Upper lobe of left lung (tissue), 6 donors: ENCODE results near the gene SIRPD. TPM values are rescaled to one million over a fixed set of nuclear protein-coding genes. Genes with fewer than 3 reads are reported as not detected.
"Not testable (repeated sequence)": the region's sequence is repeated elsewhere in the genome, so short reads cannot be mapped to it uniquely, and the experiment has no call there.

Source experiments
- ATAC-seq, 2 donors: fragments of 200-7000 bp; cut with Tn5 transposase; one replicate each; pipeline ENCODE4 v1.9.1; 2022; ENCODE audit warnings: mild to moderate bottlenecking in 2 of 2, moderate library complexity in 2 of 2; ENCODE audit not compliant: low FRiP score in 2 of 2
- DNase-seq, 2 donors: peaks; one replicate each; pipeline ENCODE4 v3.0.0-alpha.2; 2019 to 2020
- H3K27ac ChIP-seq, 4 donors: fragments of 200-600 bp; sonication (generic); one replicate each; pipeline ENCODE4 v1.5.1; 2016 to 2019
- H3K27me3 ChIP-seq, 4 donors: fragments of 200-600 bp; sonication (generic); one replicate each; pipeline ENCODE4 v1.5.1; 2017 to 2019
- H3K36me3 ChIP-seq, 4 donors: fragments of 200-600 bp; sonication (generic); one replicate each; pipeline ENCODE4 v1.5.1; 2016 to 2019
- H3K4me1 ChIP-seq, 4 donors: fragments of 200-600 bp; sonication (generic); one replicate each; pipeline ENCODE4 v1.5.1; 2018 to 2019
- H3K4me3 ChIP-seq, 4 donors: fragments of 200-600 bp; sonication (generic); one replicate each; pipeline ENCODE4 v1.5.1; 2017 to 2019; ENCODE audit warnings: mild to moderate bottlenecking in 2 of 4, moderate library complexity in 1 of 4
- H3K9me3 ChIP-seq, 4 donors: fragments of 200-600 bp; sonication (generic); one replicate each; pipeline ENCODE4 v1.5.1; 2018 to 2019
- CTCF ChIP-seq, 6 experiments: fragments of 450-650 bp in 4 of 6; fragments of 200-600 bp in 2 of 6; sonication (generic) in 2 of 6; IDR thresholded peaks; one replicate each; pipeline ENCODE4 v1.5.1; 2016 to 2019; ENCODE audit warnings: antibody characterized with exemption in 6 of 6
- EP300 ChIP-seq, 4 donors: sonication (generic); formaldehyde crosslinking; IDR thresholded peaks; one replicate each; pipeline ENCODE4 v1.5.1; 2017; ENCODE audit warnings: antibody characterized with exemption in 4 of 4, control low read depth in 2 of 4
- POLR2A ChIP-seq, 4 donors: fragments of 450-650 bp; IDR thresholded peaks; one replicate each; pipeline ENCODE4 v1.5.1; 2016 to 2017; ENCODE audit warnings: antibody characterized with exemption in 4 of 4, mild to moderate bottlenecking in 2 of 4
- POLR2AphosphoS5 ChIP-seq, 2 donors: sonication (generic); formaldehyde crosslinking; IDR thresholded peaks; one replicate each; pipeline ENCODE4 v1.5.1; 2017; ENCODE audit warnings: antibody characterized with exemption in 2 of 2
- WGBS, 2 donors: methylation state at CpG; one replicate each; pipeline ENCODE4 v1.1.5; 2017 to 2018; 5-methylcytosine and 5-hydroxymethylcytosine counted together
- total RNA-seq, 6 donors: library from RNA; depleted of rRNA in 4 of 6; stranded (reverse); fragments of >200 nt in 4 of 6; gene quantifications; one replicate each; pipeline versions ENCODE4 v1.1.0 to v1.2.1, GENCODE V29; 2016 to 2021
- donor health status: DM: no; HTN: no; CAD: no; lungs with moderate emphysema.
- donor health status: DM: no; HTN: yes; CAD: no; lungs with severe emphysema.

Gene SIRPD
- total RNA-seq, 6 donors from 2014 or later = 0.69 to 2.2 (median 1.5) TPM; not detected in 2

- no peak overlapping the region for H3K4me3 ChIP-seq
- H3K9me3 ChIP-seq = no peaks in the 10 kb centered on the region
- 86 to 88% methylated on average over 8 of the region's 8 CpGs for WGBS, 2 donors
- H3K36me3 ChIP-seq = no peaks in the 10 kb centered on the region
- no peaks in the 10 kb centered on the region for H3K4me1 ChIP-seq
- H3K27me3 ChIP-seq = no peaks in the 10 kb centered on the region
- DNase-seq (no peak), ATAC-seq (no peak)
- TF ChIP-seq POLR2AphosphoS5 (IDR thresholded peaks at IDR 0.05) (no peak), CTCF (IDR thresholded peaks at IDR 0.05) (no peak)
- H3K27ac ChIP-seq = no peak overlapping the region
Observed at GRCh38 chr20:1499528-1500420, 57.7 kb downstream of the SIRPD start.

GRCh38 chr20:1497371-1497770, 60.1 kb downstream of the SIRPD start:
- not testable (repeated sequence) for DNase-seq, H3K36me3 ChIP-seq, H3K27me3 ChIP-seq, H3K9me3 ChIP-seq, H3K27ac ChIP-seq, H3K4me3 ChIP-seq, ATAC-seq, H3K4me1 ChIP-seq
- 95 to 99% methylated on average over 5 of the region's 5 CpGs for WGBS, 2 donors

GRCh38 chr20:1496930-1497329, 60.6 kb downstream of the SIRPD start:
- H3K27me3 ChIP-seq = no peaks in the 10 kb centered on the region
- DNase-seq (no peak), ATAC-seq (no peak)
- WGBS, 2 donors = 89 to 91% methylated on average over 3 of the region's 3 CpGs
- TF ChIP-seq EP300 (IDR thresholded peaks at IDR 0.05) = no peak
- TF ChIP-seq CTCF (IDR thresholded peaks at IDR 0.05) = no peak
- no peak for TF ChIP-seq POLR2A (IDR thresholded peaks at IDR 0.05)
- TF ChIP-seq POLR2AphosphoS5 (IDR thresholded peaks at IDR 0.05) = no peak
- H3K9me3 ChIP-seq = no peaks in the 10 kb centered on the region
- no peaks in the 10 kb centered on the region for H3K36me3 ChIP-seq
- H3K4me3 ChIP-seq = no peak overlapping the region
- H3K4me1 ChIP-seq = peaks cover 0 to 6% (median 1%) of the 10 kb centered on the region in 4 donors
- H3K27ac ChIP-seq = no peak overlapping the region

- no peak for DNase-seq
- no peak for ATAC-seq
- Histone ChIP-seq H3K4me1 (peaks cover 0 to 7% (median 6%) of the 10 kb centered on the region in 4 donors), H3K27me3 (no peaks in the 10 kb centered on the region), H3K4me3 (no peak overlapping the region), H3K27ac (no peak overlapping the region), H3K9me3 (no peaks in the 10 kb centered on the region), H3K36me3 (no peaks in the 10 kb centered on the region)
- WGBS, 2 donors = 42 to 58% methylated on average over 3 of the region's 3 CpGs
- TF ChIP-seq EP300 (IDR thresholded peaks at IDR 0.05) (no peak), CTCF (IDR thresholded peaks at IDR 0.05) (no peak), POLR2AphosphoS5 (IDR thresholded peaks at IDR 0.05) (no peak), POLR2A (IDR thresholded peaks at IDR 0.05) (no peak)
Observed at GRCh38 chr20:1494436-1494835, 63.1 kb downstream of the SIRPD start.

GRCh38 chr20:1493536-1493935, 64.0 kb downstream of the SIRPD start:
- Histone ChIP-seq H3K27me3 (no peaks in the 10 kb centered on the region), H3K4me1 (peaks cover 0 to 7% (median 6%) of the 10 kb centered on the region in 4 donors), H3K27ac (peak overlapping the region in 1 of 4 donors; percentile 86), H3K36me3 (no peaks in the 10 kb centered on the region), H3K9me3 (no peaks in the 10 kb centered on the region), H3K4me3 (no peak overlapping the region)
- ATAC-seq (no peak), DNase-seq (no peak)
- no peak for TF ChIP-seq CTCF (IDR thresholded peaks at IDR 0.05)
- 81 to 93% methylated on average over 1 of the region's 1 CpG for WGBS, 2 donors
